Smooth muscle cell (in vitro differentiated cells): ENCODE results near the gene ATP6V0C. TPM values are rescaled to one million over a fixed set of nuclear protein-coding genes. Genes with fewer than 3 reads are reported as not detected.

Experiments used
- DNase-seq: peaks from one replicate; lab custom pipeline; 2025; ENCODE audit not compliant: unreplicated experiment; lab: John Stamatoyannopoulos, UW
- H2AFZ ChIP-seq: fragments of 200-600 bp; sonication (generic); 2 replicates; pipeline ENCODE4 v1.6.0; 2016; ENCODE audit warnings: antibody characterized with exemption, low read depth, mild to moderate bottlenecking
- H3F3A ChIP-seq: fragments of 200-600 bp; sonication (generic); 2 replicates; pipeline ENCODE4 v1.6.0; 2017; ENCODE audit warnings: antibody characterized with exemption, low read depth
- H3K27ac ChIP-seq: fragments of 200-600 bp; sonication (generic); 2 replicates; pipeline ENCODE4 v1.5.1; 2016; ENCODE audit warnings: low read depth, mild to moderate bottlenecking
- H3K27me3 ChIP-seq: fragments of 200-600 bp; sonication (generic); 2 replicates; pipeline ENCODE4 v1.6.1; 2016; ENCODE audit warnings: low read depth, mild to moderate bottlenecking
- H3K36me3 ChIP-seq: fragments of 200-600 bp; sonication (generic); 2 replicates; pipeline ENCODE4 v1.5.1; 2016; ENCODE audit warnings: low read depth
- H3K4me1 ChIP-seq: fragments of 200-600 bp; sonication (generic); 2 replicates; pipeline ENCODE4 v1.5.1; 2016; ENCODE audit warnings: low read depth
- H3K4me2 ChIP-seq: fragments of 200-600 bp; sonication (generic); 2 replicates; pipeline ENCODE4 v1.6.0; 2016; ENCODE audit warnings: mild to moderate bottlenecking
- H3K4me3 ChIP-seq: fragments of 200-600 bp; sonication (generic); 2 replicates; pipeline ENCODE4 v1.5.1; 2016; ENCODE audit warnings: mild to moderate bottlenecking
- H3K79me2 ChIP-seq: fragments of 200-600 bp; sonication (generic); 2 replicates; pipeline ENCODE4 v1.6.0; 2016; ENCODE audit warnings: low read depth, mild to moderate bottlenecking
- H3K9ac ChIP-seq: fragments of 200-600 bp; sonication (generic); 2 replicates; pipeline ENCODE4 v1.6.0; 2016; ENCODE audit warnings: low read depth
- H3K9me3 ChIP-seq: fragments of 200-600 bp; sonication (generic); replicated peaks from 2 replicates; pipeline ENCODE4 v1.5.1; 2016; ENCODE audit warnings: low read depth
- H4K20me1 ChIP-seq: fragments of 200-600 bp; sonication (generic); 2 replicates; pipeline ENCODE4 v1.6.0; 2016; ENCODE audit warnings: low read depth
- CTCF ChIP-seq: fragments of 200-600 bp; sonication (generic); IDR thresholded peaks from 2 replicates; pipeline ENCODE4 v1.5.1; 2017; ENCODE audit warnings: borderline replicate concordance, mild to moderate bottlenecking, antibody characterized with exemption; ENCODE audit not compliant: insufficient read depth, poor library complexity, severe bottlenecking
- WGBS: methylation state at CpG from one replicate; pipeline ENCODE4 v1.1.7; 2016; ENCODE audit warnings: low lambda C conversion rate; 5-methylcytosine and 5-hydroxymethylcytosine counted together
- polyA plus RNA-seq: library from polyadenylated mRNA; unstranded; fragments of >200 nt; fragmentation: Nextera tagmentation; extraction: Ambion mirVana; gene quantifications from 2 replicates; pipeline ENCODE4 v1.2.1, GENCODE V29; 2016
- total RNA-seq: library from RNA; depleted of rRNA; stranded (reverse); fragments of >200 nt; gene quantifications from 2 replicates; pipeline ENCODE4 v1.2.3, GENCODE V29; 2014

Gene ATP6V0C
- total and polyA plus RNA-seq, 2 experiments from 2014 or later: 99.2 to 207 TPM

- Histone ChIP-seq H3K4me3 (peak overlapping the region; percentile 67), H3K27me3 (no peaks in the 10 kb centered on the region), H3K79me2 (no peaks in the 10 kb centered on the region), H4K20me1 (peaks cover 4% of the 10 kb centered on the region), H3K4me2 (peak overlapping the region; percentile 98), H3F3A (peaks cover 8% of the 10 kb centered on the region), H3K36me3 (no peaks in the 10 kb centered on the region), H3K9ac (no peak overlapping the region), H3K27ac (no peak overlapping the region), H3K9me3 (no peaks in the 10 kb centered on the region), H2AFZ (no peak overlapping the region), H3K4me1 (peaks cover 28% of the 10 kb centered on the region)
- no peak for TF ChIP-seq CTCF
- WGBS: 33% methylated on average over 13 of the region's 14 CpGs
- no peak for DNase-seq
Observed at GRCh38 chr16:2468725-2469398, 44.9 kb upstream of the ATP6V0C start.

GRCh38 chr16:2469399-2470233, 44.1 kb upstream of the ATP6V0C start:
- H3K79me2 ChIP-seq: no peaks in the 10 kb centered on the region
- no peak overlapping the region for H3K9ac ChIP-seq
- peaks cover 4% of the 10 kb centered on the region for H4K20me1 ChIP-seq
- H3K4me1 ChIP-seq: peaks cover 33% of the 10 kb centered on the region
- no peaks in the 10 kb centered on the region for H3K27me3 ChIP-seq
- no peak overlapping the region for H3K4me2 ChIP-seq
- no peak for TF ChIP-seq CTCF
- WGBS: 85% methylated on average over 14 of the region's 16 CpGs
- no peak for DNase-seq
- no peak overlapping the region for H3K27ac ChIP-seq
- no peak overlapping the region for H2AFZ ChIP-seq
- H3K9me3 ChIP-seq: no peaks in the 10 kb centered on the region
- H3K4me3 ChIP-seq: no peak overlapping the region
- peaks cover 8% of the 10 kb centered on the region for H3F3A ChIP-seq
- H3K36me3 ChIP-seq: no peaks in the 10 kb centered on the region

- H3K27ac ChIP-seq: no peak overlapping the region
- H4K20me1 ChIP-seq: peaks cover 4% of the 10 kb centered on the region
- no peaks in the 10 kb centered on the region for H3K9me3 ChIP-seq
- H3K4me3 ChIP-seq: no peak overlapping the region
- H3K36me3 ChIP-seq: no peaks in the 10 kb centered on the region
- peak overlapping the region; percentile 93 for H3K4me2 ChIP-seq
- WGBS: 87% methylated on average over 7 of the region's 7 CpGs
- H3K9ac ChIP-seq: no peak overlapping the region
- H3F3A ChIP-seq: peaks cover 8% of the 10 kb centered on the region
- no peaks in the 10 kb centered on the region for H3K27me3 ChIP-seq
- H3K79me2 ChIP-seq: no peaks in the 10 kb centered on the region
- DNase-seq: no peak
- TF ChIP-seq CTCF: no peak
- H2AFZ ChIP-seq: no peak overlapping the region
- H3K4me1 ChIP-seq: peaks cover 34% of the 10 kb centered on the region
Observed at GRCh38 chr16:2470234-2470601, 43.5 kb upstream of the ATP6V0C start.
